ENCODE data around the gene ARHGEF18.
A peak's percentile ranks its signal among the peaks of the same experiment; 100 is the strongest.

Gene ARHGEF18

DNA sequence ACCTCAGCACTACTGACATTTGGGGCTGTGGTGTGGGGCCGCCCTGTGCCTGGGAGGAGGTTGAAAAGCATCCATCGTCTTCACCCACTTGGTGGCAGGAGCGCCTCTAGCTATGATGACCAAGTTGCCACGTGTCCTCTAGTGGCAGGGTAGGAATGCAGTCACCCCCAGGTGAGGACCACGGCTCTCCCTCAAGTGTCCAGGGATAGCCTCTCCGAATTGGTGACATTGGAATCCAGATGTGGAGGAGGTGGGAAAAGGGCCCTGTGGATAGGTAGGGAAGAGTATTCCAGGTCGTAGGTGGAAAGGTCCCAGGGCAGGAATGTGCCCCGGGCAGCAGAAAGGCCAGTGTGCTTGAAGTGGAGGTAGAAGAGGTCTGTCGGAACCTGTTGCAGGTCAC, 37.6 kb downstream of the ARHGEF18 start:
- DNase-seq (ENCODE audit: low read depth) = no peak

DNA sequence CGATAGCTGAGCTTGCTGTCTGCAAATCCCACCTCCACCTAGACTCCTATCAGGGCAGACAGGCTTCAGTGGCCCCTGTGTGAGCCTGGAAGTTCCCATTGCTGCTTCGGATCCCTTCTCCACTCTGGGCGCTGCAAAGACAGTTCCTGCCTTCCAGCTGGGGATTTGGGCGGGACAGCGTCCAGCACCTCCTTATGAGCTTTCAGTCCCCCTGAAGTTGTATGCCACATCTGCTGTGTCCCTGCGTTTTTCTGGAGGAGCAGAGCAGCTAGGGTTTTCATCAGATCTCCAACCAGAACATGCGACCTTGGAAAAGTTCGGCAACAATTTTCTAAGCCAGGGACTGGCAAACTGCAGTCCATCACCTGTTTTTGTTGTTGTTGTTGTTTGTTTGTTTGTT, 38.0 kb downstream of the ARHGEF18 start:
- DNase-seq (ENCODE audit: low read depth) = no peak

DNA sequence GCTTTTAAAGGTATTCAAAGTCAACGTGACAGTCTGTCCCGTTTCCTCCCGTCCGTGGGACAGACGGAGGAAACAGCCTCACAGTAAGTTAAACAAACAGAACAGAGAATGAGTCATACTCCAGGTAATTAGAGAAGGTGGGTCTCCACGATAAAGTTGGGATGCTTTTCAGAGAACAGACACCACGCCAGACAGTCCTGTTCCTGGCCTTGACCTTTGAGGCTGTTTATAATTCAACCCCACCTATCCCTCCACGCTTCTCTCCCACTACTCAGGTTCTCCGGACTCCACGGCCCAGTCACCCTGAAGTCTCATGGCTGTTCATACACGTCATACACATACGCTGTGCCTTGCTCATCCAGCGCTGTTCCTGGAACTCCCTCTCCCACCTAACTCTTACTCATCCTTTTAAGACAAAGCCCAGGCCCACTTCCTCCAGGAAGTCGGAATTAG, 42.5 kb downstream of the ARHGEF18 start:
- no peak for DNase-seq (ENCODE audit: low read depth)

DNA sequence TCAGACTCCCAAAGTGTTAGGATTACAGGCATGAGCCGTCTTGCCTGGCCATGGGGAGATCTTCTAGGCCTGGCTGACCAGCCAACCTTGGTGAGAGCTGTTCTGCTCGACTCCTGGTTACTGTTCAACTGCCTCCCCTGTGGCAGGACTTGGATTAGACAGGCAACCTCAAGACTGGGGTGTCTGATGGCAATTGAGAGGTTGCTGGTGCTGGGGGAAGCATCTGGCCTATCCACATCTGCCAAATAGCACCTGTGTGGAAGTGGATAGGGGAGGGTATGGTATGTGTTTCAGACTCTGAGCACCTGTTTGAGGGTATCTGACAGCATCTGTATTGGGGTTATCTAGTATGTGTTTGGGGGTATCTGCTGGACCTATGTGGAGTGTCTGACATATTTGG, 44.7 kb downstream of the ARHGEF18 start:
- no peak for DNase-seq (ENCODE audit: low read depth)

DNA sequence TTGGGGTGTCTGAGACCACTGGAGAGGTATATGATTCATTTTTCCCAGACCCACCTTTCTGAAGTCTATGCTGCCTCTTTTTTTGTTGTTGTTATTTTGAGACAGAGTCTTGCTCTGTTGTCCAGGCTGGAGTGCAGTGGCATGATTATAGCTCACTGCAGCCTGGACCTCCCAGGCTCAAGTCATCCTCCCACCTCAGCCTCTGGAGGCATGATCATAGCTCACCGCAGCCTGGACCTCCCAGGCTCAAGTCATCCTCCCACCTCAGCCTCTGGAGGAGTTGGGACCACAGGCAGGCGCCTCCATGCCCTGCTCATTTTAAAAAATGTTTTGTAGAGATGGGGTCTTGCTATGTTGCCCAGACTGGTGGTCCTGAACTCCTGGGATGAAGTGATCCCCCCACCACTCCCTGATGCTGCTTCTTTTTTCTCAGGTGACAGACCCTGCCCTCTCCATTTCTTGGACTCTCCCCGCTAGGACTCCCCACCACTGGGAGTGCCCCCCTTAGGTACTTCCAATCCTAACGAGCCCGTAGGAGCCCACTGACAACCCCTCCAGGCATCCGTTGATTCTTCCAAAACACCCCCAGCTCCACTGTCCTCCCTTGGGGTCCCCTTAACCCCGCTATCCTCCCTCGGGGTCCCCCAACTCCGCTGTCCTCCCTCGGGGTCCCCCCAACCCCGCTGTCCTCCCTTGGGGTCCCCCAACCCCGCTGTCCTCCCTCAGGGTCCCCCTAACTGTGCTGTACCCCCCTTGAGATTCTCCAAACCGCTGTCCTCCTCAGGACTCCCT, 45.4 kb downstream of the ARHGEF18 start:
- DNase-seq (ENCODE audit: low read depth) = no peak

DNA sequence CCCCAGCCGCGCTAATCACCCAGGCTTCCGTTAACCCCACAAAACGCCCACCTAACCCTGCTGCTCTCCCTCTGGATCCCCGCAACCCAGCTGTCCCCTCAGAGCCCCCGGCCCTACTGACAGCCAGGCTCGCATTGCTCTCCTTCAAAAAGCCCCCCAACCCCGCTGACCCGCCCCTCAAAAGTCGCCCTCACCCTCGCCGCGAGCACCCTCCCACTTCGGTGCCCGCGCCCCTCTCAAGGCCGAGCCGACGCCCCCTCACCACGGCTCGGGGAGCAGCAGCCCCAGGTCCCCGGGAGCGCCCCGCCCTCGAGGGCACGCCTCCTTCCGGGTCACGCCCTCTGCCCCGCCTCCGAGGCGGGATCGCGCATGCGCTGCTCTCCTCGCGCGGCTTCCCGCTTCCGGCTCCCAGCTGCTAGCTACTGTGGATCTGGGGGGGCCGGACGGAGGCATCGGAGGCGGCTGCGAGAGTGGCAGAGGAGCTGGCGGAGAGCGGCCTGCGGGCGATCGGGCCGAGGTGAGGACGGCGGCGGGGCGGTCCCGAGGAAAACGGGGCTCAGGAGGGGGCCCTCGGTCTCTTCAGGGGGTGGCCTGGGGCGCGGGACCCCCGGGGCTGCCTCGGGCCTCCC, 46.1 kb downstream of the ARHGEF18 start:
- DNase-seq (ENCODE audit: low read depth) = peak; percentile 81

DNA sequence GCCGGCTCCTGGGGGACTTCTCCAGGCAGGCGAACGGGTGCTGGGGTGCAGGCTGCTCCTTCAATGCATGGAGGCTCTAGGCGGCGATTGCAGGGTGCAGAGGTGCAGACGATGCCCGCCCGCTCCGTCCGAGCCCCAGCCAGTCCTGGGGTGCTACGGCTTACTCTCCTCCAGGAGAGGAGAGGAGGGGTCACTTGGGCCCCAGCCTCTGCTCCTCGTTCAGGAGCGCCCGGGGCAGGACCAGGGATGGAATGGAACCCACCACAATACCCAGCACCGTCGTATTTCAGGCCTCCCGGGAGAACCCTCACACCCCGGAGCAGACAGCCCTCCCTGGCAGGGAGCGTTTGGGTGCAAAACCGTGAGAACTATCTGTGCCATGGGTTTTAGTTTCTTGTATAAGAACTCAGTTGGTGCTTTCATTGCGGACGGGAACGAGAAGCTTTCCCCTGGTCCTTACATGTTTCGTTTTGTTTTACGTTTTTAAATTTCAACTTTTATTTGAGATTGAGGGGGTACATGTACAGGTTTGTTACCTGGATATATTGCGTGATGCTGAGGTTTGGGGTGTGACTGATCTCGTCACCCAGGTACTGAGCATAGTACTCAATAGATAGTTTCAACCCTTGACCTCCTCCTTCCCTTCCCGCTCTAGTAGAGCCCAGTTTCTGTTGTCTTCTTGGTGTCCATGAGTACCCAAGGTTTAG, 46.8 kb downstream of the ARHGEF18 start:
- DNase-seq (ENCODE audit: low read depth) = no peak

DNA sequence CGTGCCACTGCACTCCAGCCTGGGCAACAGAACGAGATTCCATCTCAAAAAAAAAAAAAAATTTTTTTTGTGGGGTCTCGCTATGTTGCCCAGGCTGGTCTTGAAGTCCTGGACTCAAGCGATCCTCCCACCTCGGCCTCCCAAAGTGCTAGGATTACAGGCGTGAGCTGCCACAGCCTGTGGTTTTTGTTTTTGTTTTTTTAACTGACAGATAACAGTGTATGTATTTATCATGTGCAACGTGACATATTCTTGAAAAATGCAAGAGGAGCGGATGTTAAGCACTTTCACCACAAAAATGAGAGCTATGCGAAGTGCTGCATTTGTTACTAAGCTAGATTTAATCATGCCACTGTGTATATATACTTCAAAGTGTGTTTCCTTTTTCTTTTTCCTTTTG, 49.0 kb downstream of the ARHGEF18 start:
- no peak for DNase-seq (ENCODE audit: low read depth)
